Testis (tissue), 3 donors: ENCODE data around the gene ZNF160. TPM values are rescaled to one million over a fixed set of nuclear protein-coding genes. Genes with fewer than 3 reads are reported as not detected.

Experiments
- DNase-seq: peaks from one replicate; pipeline ENCODE4 v3.0.0-alpha.2; 2019
- H3K27ac ChIP-seq, 2 donors: fragments of 200-600 bp; sonication (generic); one replicate each; pipeline ENCODE4 v1.5.1; 2019
- H3K27me3 ChIP-seq: fragments of 200-600 bp; sonication (generic); one replicate; pipeline ENCODE4 v1.5.1; 2019
- H3K36me3 ChIP-seq: fragments of 200-600 bp; sonication (generic); one replicate; pipeline ENCODE4 v1.5.1; 2017; ENCODE audit warnings: low read depth; ENCODE audit errors: missing control alignments
- H3K4me1 ChIP-seq: fragments of 200-600 bp; sonication (generic); one replicate; pipeline ENCODE4 v1.5.1; 2019
- H3K4me3 ChIP-seq, 2 donors: fragments of 200-600 bp; sonication (generic); one replicate each; pipeline ENCODE4 v1.5.1; 2017 to 2019
- H3K9me3 ChIP-seq: fragments of 200-600 bp; sonication (generic); one replicate; pipeline ENCODE4 v1.5.1; 2017
- POLR2A ChIP-seq: fragments of 450-650 bp; IDR thresholded peaks from one replicate; pipeline ENCODE4 v1.6.1; 2017; ENCODE audit warnings: antibody characterized with exemption, mild to moderate bottlenecking, moderate library complexity
- WGBS, 2 donors: methylation state at CpG; one replicate each; pipeline ENCODE4 v1.1.5; 2018; 5-methylcytosine and 5-hydroxymethylcytosine counted together
- intact Hi-C: fragments of 100-400 bp; cut with DNase I; formaldehyde crosslinking; loops from one replicate; pipeline ENCODE4 v1.15.1; 2023; ENCODE audit warnings: low total_unique reads
- polyA plus RNA-seq: library from polyadenylated mRNA; stranded (reverse); fragments of 350-450 nt; fragmentation: Illumina TruSeq; extraction: RNeasy Lipid Tissue Mini Kit (QIAGEN cat#74804); gene quantifications from one replicate; pipeline ENCODE4 v1.2.3, GENCODE V29; 2014; ENCODE audit warnings: low read depth, low replicate concordance; ENCODE audit not compliant: insufficient read depth
- total RNA-seq, 2 donors: library from RNA; depleted of rRNA; stranded (reverse); fragments of >200 nt; gene quantifications; one replicate each; pipeline ENCODE4 v1.2.3, GENCODE V29; 2016
- TF ChIP-seq, protein P1 (sequence below), 3 experiments: fragments of 450-650 bp in 2 of 3; fragments of 200-600 bp in 1 of 3; sonication (generic) in 1 of 3; IDR thresholded peaks; one replicate each; pipeline ENCODE4 v1.5.1; 2016 to 2019; ENCODE audit warnings: antibody characterized with exemption in 3 of 3, mild to moderate bottlenecking in 2 of 3, moderate library complexity in 1 of 3

The ZNF160 gene
- total and polyA plus RNA-seq, 3 donors from 2014 or later = 30.1 to 113 (median 113) TPM

DNA sequence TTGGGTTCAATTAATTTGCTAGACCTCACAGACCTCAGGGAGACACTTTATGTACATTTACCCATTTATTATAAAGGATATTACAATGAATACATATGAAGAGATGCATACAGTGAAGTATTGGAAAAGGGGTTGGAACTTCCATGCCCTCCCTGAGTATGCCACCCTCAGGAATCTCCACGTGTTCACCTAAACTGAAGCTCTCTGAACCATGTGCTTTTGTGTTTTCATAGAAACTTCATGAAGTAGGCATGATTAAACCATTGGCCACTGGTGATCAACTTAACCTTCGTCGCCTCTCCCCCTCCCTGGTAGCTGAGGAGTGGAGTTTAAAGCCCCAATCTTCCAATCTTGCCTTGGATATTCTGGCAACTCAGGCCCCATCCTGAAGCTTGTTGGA, 20.3 kb downstream of the ZNF160 start:
- no peaks in the 10 kb centered on the region for H3K36me3 ChIP-seq
- WGBS, 2 donors = 90 to 91% methylated on average over 3 of the region's 3 CpGs
- no peak overlapping the region for H3K4me3 ChIP-seq
- H3K4me1 ChIP-seq = peaks cover 4% of the 10 kb centered on the region
- no peak overlapping the region for H3K27ac ChIP-seq
- no peak for DNase-seq
- no peaks in the 10 kb centered on the region for H3K27me3 ChIP-seq
- no peaks in the 10 kb centered on the region for H3K9me3 ChIP-seq
- no peak for TF ChIP-seq POLR2A
- TF ChIP-seq, protein P1, sequence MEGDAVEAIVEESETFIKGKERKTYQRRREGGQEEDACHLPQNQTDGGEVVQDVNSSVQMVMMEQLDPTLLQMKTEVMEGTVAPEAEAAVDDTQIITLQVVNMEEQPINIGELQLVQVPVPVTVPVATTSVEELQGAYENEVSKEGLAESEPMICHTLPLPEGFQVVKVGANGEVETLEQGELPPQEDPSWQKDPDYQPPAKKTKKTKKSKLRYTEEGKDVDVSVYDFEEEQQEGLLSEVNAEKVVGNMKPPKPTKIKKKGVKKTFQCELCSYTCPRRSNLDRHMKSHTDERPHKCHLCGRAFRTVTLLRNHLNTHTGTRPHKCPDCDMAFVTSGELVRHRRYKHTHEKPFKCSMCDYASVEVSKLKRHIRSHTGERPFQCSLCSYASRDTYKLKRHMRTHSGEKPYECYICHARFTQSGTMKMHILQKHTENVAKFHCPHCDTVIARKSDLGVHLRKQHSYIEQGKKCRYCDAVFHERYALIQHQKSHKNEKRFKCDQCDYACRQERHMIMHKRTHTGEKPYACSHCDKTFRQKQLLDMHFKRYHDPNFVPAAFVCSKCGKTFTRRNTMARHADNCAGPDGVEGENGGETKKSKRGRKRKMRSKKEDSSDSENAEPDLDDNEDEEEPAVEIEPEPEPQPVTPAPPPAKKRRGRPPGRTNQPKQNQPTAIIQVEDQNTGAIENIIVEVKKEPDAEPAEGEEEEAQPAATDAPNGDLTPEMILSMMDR (IDR thresholded peaks at IDR 0.05) = no peak
- intact Hi-C loops = no loop called here

GRCh38 chr19:53079313-53079924, 23.8 kb downstream of the ZNF160 start:
- no peak overlapping the region for H3K27ac ChIP-seq
- intact Hi-C loops = no loop called here
- H3K27me3 ChIP-seq = no peaks in the 10 kb centered on the region
- DNase-seq = no peak
- H3K9me3 ChIP-seq = no peaks in the 10 kb centered on the region
- no peaks in the 10 kb centered on the region for H3K4me1 ChIP-seq
- TF ChIP-seq, protein P1 (IDR thresholded peaks at IDR 0.05) = no peak
- TF ChIP-seq POLR2A = no peak
- WGBS, 2 donors = 76 to 82% methylated on average over 8 of the region's 8 CpGs
- H3K4me3 ChIP-seq = no peak overlapping the region
- H3K36me3 ChIP-seq = no peaks in the 10 kb centered on the region

DNA sequence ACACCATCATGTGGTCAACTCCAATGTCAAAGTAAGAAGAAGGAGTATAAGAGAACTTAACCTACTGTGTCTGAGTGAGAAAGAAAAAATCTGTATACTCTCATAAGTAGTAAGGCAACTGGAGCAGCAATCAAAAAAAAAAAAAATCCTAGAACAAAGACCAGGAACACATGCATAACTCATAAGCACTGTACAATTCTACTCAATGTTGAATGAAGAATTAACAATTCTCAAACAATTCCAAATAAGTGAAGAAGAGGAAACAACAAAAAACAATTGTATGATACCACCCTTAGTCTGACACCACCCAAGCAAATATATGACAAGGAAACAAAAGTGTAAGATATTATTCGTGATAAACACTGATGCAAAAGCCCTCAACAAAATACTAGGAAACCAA, 24.6 kb downstream of the ZNF160 start:
- no peak for DNase-seq
- Histone ChIP-seq H3K9me3 (no peaks in the 10 kb centered on the region), H3K4me1 (no peaks in the 10 kb centered on the region), H3K4me3 (no peak overlapping the region), H3K27ac (no peak overlapping the region), H3K36me3 (no peaks in the 10 kb centered on the region), H3K27me3 (no peaks in the 10 kb centered on the region)
- intact Hi-C loops = no loop called here
- WGBS, 2 donors = 78 to 79% methylated on average over 1 of the region's 1 CpG
- no peak for TF ChIP-seq POLR2A

DNA sequence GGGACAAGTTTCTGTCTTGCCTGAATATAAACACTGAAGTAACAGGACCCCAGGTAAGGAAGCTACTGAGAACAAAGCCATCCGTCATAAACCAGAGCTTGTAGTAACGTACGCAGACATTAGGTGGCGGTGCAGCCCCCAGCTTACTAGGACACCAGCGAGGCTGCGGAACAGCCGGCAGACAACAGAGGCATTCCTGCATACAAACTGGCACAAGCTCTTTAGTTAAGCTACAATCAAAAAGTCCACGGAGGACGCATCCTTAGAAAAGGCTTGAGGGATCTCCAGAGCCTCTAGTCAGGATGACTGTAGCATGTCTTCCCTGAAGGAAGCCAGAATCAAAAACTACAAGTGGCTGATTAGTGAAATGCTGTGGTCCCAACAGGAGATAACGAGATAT, 26.2 kb downstream of the ZNF160 start:
- intact Hi-C loops = no loop called here
- TF ChIP-seq, protein P1 (IDR thresholded peaks at IDR 0.05) = peak; percentile 29 to 42 (median 33)
- TF ChIP-seq POLR2A = no peak
- Histone ChIP-seq H3K4me1 (no peaks in the 10 kb centered on the region), H3K36me3 (no peaks in the 10 kb centered on the region), H3K27me3 (no peaks in the 10 kb centered on the region), H3K4me3 (no peak overlapping the region), H3K27ac (no peak overlapping the region), H3K9me3 (no peaks in the 10 kb centered on the region)
- 32 to 46% methylated on average over 10 of the region's 10 CpGs for WGBS, 2 donors
- peak; percentile 78 for DNase-seq

DNA sequence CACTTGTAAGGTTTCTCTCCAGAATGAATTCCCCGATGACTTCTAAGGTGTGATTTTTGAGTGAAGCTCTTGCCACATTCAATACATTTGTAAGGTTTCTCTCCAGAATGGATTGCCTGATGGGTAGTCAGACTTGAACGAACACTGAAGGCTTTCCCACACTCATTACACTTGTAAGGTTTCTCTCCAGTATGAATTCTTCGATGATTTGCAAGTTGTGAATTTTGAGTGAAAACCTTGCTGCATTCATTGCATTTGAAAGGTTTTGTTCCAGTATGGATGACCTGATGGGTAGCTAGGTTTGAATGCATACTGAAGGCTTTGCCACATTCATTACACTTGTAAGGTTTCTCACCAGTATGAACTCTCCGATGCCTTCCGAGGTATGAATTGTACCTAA, 34.4 kb downstream of the ZNF160 start:
- Histone ChIP-seq H3K27ac (no peak overlapping the region), H3K4me1 (no peaks in the 10 kb centered on the region), H3K27me3 (no peaks in the 10 kb centered on the region), H3K4me3 (no peak overlapping the region), H3K9me3 (no peaks in the 10 kb centered on the region), H3K36me3 (no peaks in the 10 kb centered on the region)
- intact Hi-C loops = no loop called here
- TF ChIP-seq, protein P1 (IDR thresholded peaks at IDR 0.05) = no peak
- TF ChIP-seq POLR2A = no peak
- WGBS, 2 donors = 96 to 98% methylated on average over 5 of the region's 5 CpGs
- no peak for DNase-seq
